GM19023 (cell line): ENCODE measurements around the gene UBLCP1.
"Not testable (repeated sequence)": the region's sequence is repeated elsewhere in the genome, so short reads cannot be mapped to it uniquely, and the experiment has no call there.

Experiments used
- ATAC-seq: cut with Tn5 transposase; IDR thresholded peaks from one replicate; pipeline ENCODE4 v1.9.1; 2021; ENCODE audit warnings: mild to moderate bottlenecking, moderate library complexity; ENCODE audit not compliant: unreplicated experiment

The UBLCP1 gene

GRCh38 chr5:159249158-159249557 is 13.9 kb upstream of the UBLCP1 start:
- no peak for ATAC-seq

- no peak for ATAC-seq
These were observed 10.9 kb upstream of the UBLCP1 start for GRCh38 chr5:159252195-159252594.

- ATAC-seq = no peak
These were observed 6.1 kb upstream of the UBLCP1 start for GRCh38 chr5:159257007-159257406.

GRCh38 chr5:159257629-159258283 is 5.3 kb upstream of the UBLCP1 start:
- no peak for ATAC-seq

- ATAC-seq = no peak
These were observed 4.7 kb upstream of the UBLCP1 start for GRCh38 chr5:159258361-159258760.

- not testable (repeated sequence) for ATAC-seq
These were observed 2.9 kb upstream of the UBLCP1 start for GRCh38 chr5:159260212-159260611.

- ATAC-seq = peak; percentile 4
These were observed 625 bp upstream of the UBLCP1 start for GRCh38 chr5:159262472-159262858.

GRCh38 chr5:159263569-159263905 is 447 bp downstream of the UBLCP1 start:
- peak; percentile 21 for ATAC-seq

GRCh38 chr5:159266764-159267163 is 3.7 kb downstream of the UBLCP1 start:
- not testable (repeated sequence) for ATAC-seq

GRCh38 chr5:159269723-159270122 is 6.6 kb downstream of the UBLCP1 start:
- no peak for ATAC-seq

- no peak for ATAC-seq
These were observed 10.8 kb downstream of the UBLCP1 start for GRCh38 chr5:159273923-159274322.

GRCh38 chr5:159274676-159275075 is 11.6 kb downstream of the UBLCP1 start:
- ATAC-seq = no peak

- ATAC-seq = no peak
These were observed 23.4 kb downstream of the UBLCP1 start for GRCh38 chr5:159286420-159287035.

GRCh38 chr5:159290741-159291140 is 27.7 kb downstream of the UBLCP1 start:
- no peak for ATAC-seq

- ATAC-seq = no peak
These were observed 31.8 kb downstream of the UBLCP1 start for GRCh38 chr5:159294921-159295320.

GRCh38 chr5:159297300-159297699 is 34.2 kb downstream of the UBLCP1 start:
- not testable (repeated sequence) for ATAC-seq

GRCh38 chr5:159301466-159301865 is 38.4 kb downstream of the UBLCP1 start:
- ATAC-seq = no peak

- not testable (repeated sequence) for ATAC-seq
These were observed 39.1 kb downstream of the UBLCP1 start for GRCh38 chr5:159301929-159302860.

- ATAC-seq = no peak
These were observed 40.2 kb downstream of the UBLCP1 start for GRCh38 chr5:159303286-159303685.

GRCh38 chr5:159304961-159305595 is 42.0 kb downstream of the UBLCP1 start:
- ATAC-seq = no peak

- ATAC-seq = no peak
These were observed 46.8 kb downstream of the UBLCP1 start for GRCh38 chr5:159309689-159310433.
